Uterus (tissue), 4 donors: ENCODE results near the gene NSUN6. TPM values are rescaled to one million over a fixed set of nuclear protein-coding genes. Genes with fewer than 3 reads are reported as not detected.

ENCODE experiments used
- DNase-seq, 2 donors: peaks; one replicate each; pipeline ENCODE4 v3.0.0-alpha.2; 2019 to 2020
- H3K27ac ChIP-seq, 2 donors: fragments of 200-600 bp; sonication (generic); 1 replicate in 1 of 2; 2 replicates in 1 of 2; pipeline ENCODE4 v1.5.1; 2016 to 2018
- H3K27me3 ChIP-seq, 2 donors: fragments of 200-600 bp; sonication (generic); one replicate each; pipeline ENCODE4 v1.5.1; 2018 to 2019; ENCODE audit warnings: control low read depth in 1 of 2
- H3K36me3 ChIP-seq, 2 donors: fragments of 200-600 bp; sonication (generic); one replicate each; pipeline ENCODE4 v1.5.1; 2019; ENCODE audit warnings: control low read depth in 1 of 2
- H3K4me1 ChIP-seq, 2 donors: fragments of 200-600 bp; sonication (generic); one replicate each; pipeline ENCODE4 v1.5.1; 2018 to 2019; ENCODE audit warnings: control low read depth in 1 of 2
- H3K4me3 ChIP-seq, 2 donors: fragments of 200-600 bp; sonication (generic); 1 replicate in 1 of 2; 2 replicates in 1 of 2; pipeline ENCODE4 v1.5.1; 2018 to 2019; ENCODE audit warnings: mild to moderate bottlenecking in 1 of 2
- H3K9me3 ChIP-seq, 2 donors: fragments of 200-600 bp; sonication (generic); one replicate each; pipeline ENCODE4 v1.5.1; 2019; ENCODE audit warnings: control low read depth in 1 of 2
- POLR2A ChIP-seq, 2 donors: fragments of 450-650 bp; IDR thresholded peaks; one replicate each; pipeline ENCODE4 v1.6.1; 2016; ENCODE audit warnings: antibody characterized with exemption in 2 of 2, mild to moderate bottlenecking in 1 of 2, moderate library complexity in 1 of 2
- intact Hi-C: fragments of 100-400 bp; cut with DNase I; formaldehyde crosslinking; loops from one replicate; pipeline ENCODE4 v1.15.1; 2023; ENCODE audit warnings: low total_unique reads
- total RNA-seq, 4 donors: library from RNA; depleted of rRNA in 3 of 4; stranded (reverse); fragments of >200 nt in 3 of 4; gene quantifications; one replicate each; pipeline versions ENCODE4 v1.1.0 to v1.2.4, GENCODE V29; 2014 to 2023
- TF ChIP-seq, protein P1 (sequence below), 4 experiments: fragments of 200-600 bp in 2 of 4; fragments of 450-650 bp in 2 of 4; sonication (generic) in 2 of 4; IDR thresholded peaks; one replicate each; pipeline ENCODE4 v1.5.1; 2016 to 2019; ENCODE audit warnings: antibody characterized with exemption in 4 of 4, mild to moderate bottlenecking in 2 of 4, moderate library complexity in 1 of 4
- donor health status: DM: yes; HTN: yes; CAD: no.

The NSUN6 gene
- total RNA-seq, 4 donors from 2014 or later: 8.5 to 43.3 (median 26.2) TPM

DNA sequence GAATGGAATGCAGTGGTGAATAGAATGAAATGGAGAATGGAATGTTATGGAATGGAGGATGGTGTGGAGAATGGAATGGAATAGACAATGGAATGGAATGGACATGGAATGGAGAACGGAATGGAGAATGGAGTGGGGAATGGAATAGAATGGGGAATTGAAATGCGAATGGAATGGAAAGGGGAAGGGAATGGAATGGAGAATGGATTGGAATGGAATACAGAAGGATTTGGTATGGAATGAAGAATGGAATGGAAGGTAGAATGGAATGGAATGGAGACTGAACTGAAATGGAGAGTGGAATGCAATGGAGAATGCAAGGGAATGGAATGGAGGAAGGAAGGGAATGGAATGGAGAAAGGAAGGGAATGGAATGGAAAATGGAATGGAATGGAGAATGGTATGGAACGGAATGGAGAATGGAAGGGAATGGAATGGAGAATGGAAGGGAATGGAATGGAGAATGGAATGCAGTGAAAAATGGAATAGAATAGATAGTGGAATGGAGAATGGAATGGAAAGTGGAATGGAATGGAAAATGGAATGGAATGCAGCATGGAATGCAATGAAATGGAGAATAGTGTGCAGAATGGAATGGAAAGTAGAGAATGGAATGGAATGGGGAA lies 94.8 kb downstream of the NSUN6 start:
- no peaks in the 10 kb centered on the region for H3K27me3 ChIP-seq
- DNase-seq: no peak
- H3K36me3 ChIP-seq: no peaks in the 10 kb centered on the region
- H3K4me1 ChIP-seq: no peaks in the 10 kb centered on the region
- intact Hi-C loops: no loop called here
- no peak overlapping the region for H3K27ac ChIP-seq
- no peak for TF ChIP-seq POLR2A (IDR thresholded peaks at IDR 0.05)
- TF ChIP-seq, protein P1, sequence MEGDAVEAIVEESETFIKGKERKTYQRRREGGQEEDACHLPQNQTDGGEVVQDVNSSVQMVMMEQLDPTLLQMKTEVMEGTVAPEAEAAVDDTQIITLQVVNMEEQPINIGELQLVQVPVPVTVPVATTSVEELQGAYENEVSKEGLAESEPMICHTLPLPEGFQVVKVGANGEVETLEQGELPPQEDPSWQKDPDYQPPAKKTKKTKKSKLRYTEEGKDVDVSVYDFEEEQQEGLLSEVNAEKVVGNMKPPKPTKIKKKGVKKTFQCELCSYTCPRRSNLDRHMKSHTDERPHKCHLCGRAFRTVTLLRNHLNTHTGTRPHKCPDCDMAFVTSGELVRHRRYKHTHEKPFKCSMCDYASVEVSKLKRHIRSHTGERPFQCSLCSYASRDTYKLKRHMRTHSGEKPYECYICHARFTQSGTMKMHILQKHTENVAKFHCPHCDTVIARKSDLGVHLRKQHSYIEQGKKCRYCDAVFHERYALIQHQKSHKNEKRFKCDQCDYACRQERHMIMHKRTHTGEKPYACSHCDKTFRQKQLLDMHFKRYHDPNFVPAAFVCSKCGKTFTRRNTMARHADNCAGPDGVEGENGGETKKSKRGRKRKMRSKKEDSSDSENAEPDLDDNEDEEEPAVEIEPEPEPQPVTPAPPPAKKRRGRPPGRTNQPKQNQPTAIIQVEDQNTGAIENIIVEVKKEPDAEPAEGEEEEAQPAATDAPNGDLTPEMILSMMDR (IDR thresholded peaks at IDR 0.05): no peak
- no peaks in the 10 kb centered on the region for H3K9me3 ChIP-seq
- no peak overlapping the region for H3K4me3 ChIP-seq

DNA sequence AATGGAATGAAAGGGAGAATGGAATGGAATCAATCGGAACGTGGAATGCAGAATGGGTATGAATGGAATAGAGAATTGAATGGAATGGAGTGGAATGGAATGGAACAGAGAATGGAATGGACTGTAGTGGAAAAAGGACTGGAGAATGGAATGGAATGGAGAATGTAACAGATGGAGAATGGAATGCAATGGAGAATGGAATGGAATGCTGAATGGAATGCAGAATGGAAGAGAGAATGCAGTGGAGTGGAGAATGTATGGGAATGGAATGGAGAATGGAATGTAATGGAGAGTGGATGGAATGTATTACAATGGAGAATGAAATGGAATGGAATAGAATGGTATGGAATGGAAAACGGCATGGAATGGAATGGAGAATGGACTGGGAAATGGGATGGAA lies 96.9 kb downstream of the NSUN6 start:
- no peak for TF ChIP-seq POLR2A (IDR thresholded peaks at IDR 0.05)
- TF ChIP-seq, protein P1 (IDR thresholded peaks at IDR 0.05): no peak
- no peak for DNase-seq
- no peaks in the 10 kb centered on the region for H3K9me3 ChIP-seq
- H3K27ac ChIP-seq: no peak overlapping the region
- no peaks in the 10 kb centered on the region for H3K27me3 ChIP-seq
- H3K4me3 ChIP-seq: no peak overlapping the region
- H3K4me1 ChIP-seq: no peaks in the 10 kb centered on the region
- H3K36me3 ChIP-seq: no peaks in the 10 kb centered on the region
- intact Hi-C loops: no loop called here

DNA sequence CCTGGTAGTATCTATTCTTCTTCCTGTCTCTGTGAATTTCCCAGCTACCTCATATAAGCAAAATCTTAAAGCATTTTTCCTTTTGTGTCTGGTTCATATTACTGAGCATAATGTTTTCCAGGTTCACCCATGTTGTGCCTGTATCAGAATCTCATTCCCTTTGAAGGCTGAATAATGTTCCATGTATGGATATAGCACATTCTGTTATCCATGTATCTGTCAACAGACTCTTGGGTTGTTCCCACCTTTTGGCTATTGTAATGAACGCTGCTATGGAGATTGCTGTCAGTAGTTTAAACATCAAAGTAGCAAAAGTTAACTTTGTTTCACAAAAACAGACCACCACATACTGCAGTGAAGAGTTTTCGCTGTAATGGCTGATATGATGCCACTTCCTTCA lies 99.9 kb downstream of the NSUN6 start:
- H3K36me3 ChIP-seq: peaks cover 0 to 3% of the 10 kb centered on the region in 2 donors
- H3K27ac ChIP-seq: no peak overlapping the region
- no peaks in the 10 kb centered on the region for H3K27me3 ChIP-seq
- intact Hi-C loops: no loop called here
- no peak for DNase-seq
- no peaks in the 10 kb centered on the region for H3K4me1 ChIP-seq
- H3K9me3 ChIP-seq: no peaks in the 10 kb centered on the region
- TF ChIP-seq POLR2A (IDR thresholded peaks at IDR 0.05): no peak
- TF ChIP-seq, protein P1 (IDR thresholded peaks at IDR 0.05): no peak
- no peak overlapping the region for H3K4me3 ChIP-seq

DNA sequence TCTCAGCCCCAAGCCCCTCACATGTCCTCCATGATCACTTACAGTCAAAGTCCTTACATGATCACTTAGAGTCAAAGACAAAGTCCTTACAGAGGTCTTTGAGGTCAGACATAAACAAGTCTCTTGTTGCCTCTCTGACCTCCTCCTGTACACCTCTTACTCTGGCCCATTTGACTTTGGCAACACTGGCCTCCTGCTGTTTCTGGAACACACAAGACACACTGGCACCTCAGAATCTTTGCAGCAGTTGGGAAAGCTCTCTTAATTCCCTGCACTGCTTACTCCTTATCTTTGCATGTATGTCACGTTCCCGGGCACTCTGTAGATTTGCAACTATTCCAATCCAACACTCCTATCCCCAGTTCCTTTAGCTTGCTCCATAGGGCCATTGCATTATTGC lies 102.3 kb downstream of the NSUN6 start:
- no peaks in the 10 kb centered on the region for H3K9me3 ChIP-seq
- H3K27ac ChIP-seq: no peak overlapping the region
- H3K36me3 ChIP-seq: peaks cover 0 to 3% of the 10 kb centered on the region in 2 donors
- TF ChIP-seq, protein P1 (IDR thresholded peaks at IDR 0.05): no peak
- TF ChIP-seq POLR2A (IDR thresholded peaks at IDR 0.05): no peak
- H3K27me3 ChIP-seq: no peaks in the 10 kb centered on the region
- H3K4me1 ChIP-seq: no peaks in the 10 kb centered on the region
- no peak overlapping the region for H3K4me3 ChIP-seq
- DNase-seq: no peak
- intact Hi-C loops: no loop called here

DNA sequence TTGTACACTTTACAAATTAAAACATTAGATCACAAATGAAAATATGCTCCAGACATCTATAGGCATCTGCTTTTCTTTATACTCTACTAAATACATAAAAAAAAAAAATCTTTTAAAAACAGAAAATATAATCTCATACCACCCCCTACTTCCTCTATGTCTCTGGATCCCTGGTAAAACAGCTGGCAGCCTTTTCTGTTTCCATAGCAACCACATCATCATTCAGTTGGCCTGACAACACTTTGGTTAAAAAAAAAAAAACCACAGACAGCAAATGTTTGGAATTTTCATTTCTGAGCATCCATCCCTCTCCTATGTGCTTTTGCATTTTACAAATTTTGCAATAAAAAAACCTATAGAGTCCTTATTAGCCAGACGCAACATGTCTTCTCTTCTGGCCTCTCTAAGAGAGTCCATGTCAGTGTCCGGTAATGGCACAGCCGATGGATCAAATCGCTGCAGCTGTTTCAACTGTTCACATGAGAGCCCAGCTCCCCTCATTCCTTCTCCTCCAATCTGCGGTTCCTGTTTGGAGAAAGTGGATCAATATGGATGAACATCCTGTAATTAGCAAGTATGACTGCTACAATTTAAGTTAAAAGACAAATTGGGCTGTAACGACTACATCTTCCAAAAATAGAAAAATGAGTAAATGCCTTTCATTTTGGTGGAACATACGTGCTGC lies 105.6 kb downstream of the NSUN6 start:
- Histone ChIP-seq H3K36me3 (peaks cover 0 to 3% of the 10 kb centered on the region in 2 donors), H3K4me1 (no peaks in the 10 kb centered on the region), H3K27me3 (no peaks in the 10 kb centered on the region), H3K27ac (no peak overlapping the region), H3K9me3 (no peaks in the 10 kb centered on the region), H3K4me3 (no peak overlapping the region)
- intact Hi-C loops: no loop called here
- DNase-seq: no peak
- TF ChIP-seq, protein P1 (IDR thresholded peaks at IDR 0.05): no peak
- no peak for TF ChIP-seq POLR2A (IDR thresholded peaks at IDR 0.05)
